ENCODE results near the gene NOTCH1.

- TF ChIP-seq, protein P1, sequence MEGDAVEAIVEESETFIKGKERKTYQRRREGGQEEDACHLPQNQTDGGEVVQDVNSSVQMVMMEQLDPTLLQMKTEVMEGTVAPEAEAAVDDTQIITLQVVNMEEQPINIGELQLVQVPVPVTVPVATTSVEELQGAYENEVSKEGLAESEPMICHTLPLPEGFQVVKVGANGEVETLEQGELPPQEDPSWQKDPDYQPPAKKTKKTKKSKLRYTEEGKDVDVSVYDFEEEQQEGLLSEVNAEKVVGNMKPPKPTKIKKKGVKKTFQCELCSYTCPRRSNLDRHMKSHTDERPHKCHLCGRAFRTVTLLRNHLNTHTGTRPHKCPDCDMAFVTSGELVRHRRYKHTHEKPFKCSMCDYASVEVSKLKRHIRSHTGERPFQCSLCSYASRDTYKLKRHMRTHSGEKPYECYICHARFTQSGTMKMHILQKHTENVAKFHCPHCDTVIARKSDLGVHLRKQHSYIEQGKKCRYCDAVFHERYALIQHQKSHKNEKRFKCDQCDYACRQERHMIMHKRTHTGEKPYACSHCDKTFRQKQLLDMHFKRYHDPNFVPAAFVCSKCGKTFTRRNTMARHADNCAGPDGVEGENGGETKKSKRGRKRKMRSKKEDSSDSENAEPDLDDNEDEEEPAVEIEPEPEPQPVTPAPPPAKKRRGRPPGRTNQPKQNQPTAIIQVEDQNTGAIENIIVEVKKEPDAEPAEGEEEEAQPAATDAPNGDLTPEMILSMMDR (IDR thresholded peaks at IDR 0.05): no peak
- TF ChIP-seq EP300 (IDR thresholded peaks at IDR 0.05) (no peak), POLR2A (IDR thresholded peaks at IDR 0.05) (no peak), POLR2AphosphoS5 (IDR thresholded peaks at IDR 0.05) (no peak)
Observed at GRCh38 chr9:136541709-136542108, 4.1 kb downstream of the NOTCH1 start.
